ENCODE data around the gene AGO4.

AGO4 gene

DNA sequence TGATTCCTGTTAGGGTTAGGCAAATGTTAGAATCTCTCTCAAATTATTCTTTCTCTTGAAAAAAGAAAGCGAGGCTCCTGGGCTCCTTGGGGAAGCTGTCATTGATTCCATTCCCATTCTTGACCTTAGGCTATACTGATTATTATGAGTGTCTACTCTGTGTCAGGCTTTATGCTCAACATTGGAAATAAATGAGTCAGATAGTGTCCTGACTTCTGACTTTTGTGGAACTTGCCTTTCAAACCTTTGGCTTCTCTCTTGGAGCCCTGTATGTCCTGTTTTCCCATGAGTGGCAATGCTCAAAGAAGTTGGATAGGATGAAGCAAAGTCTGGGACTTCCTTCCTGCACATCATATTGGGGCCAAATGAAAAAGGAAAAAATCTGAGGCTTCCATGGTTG, 86.8 kb downstream of the AGO4 start:
- DNase-seq (ENCODE audit: low read depth) = no peak

DNA sequence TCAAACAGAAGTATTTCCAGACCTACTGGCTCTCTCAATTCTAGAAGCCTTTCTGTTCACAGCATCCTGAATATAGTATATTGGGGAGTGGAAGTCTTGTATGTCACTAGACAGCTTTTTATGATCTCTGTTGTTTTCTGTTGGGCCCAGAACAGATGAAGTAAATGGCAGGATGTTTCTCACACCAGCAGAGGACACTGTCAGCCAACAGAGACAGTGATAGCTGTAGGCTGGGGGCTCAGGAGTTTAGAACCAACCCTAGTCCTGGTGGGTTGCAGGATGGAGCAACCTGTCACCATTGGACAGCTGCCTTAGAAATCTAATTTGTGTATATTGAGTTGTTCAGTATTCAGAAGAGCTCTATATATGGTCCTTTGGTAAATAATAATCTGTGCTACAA, 92.1 kb downstream of the AGO4 start:
- DNase-seq (ENCODE audit: low read depth) = no peak

DNA sequence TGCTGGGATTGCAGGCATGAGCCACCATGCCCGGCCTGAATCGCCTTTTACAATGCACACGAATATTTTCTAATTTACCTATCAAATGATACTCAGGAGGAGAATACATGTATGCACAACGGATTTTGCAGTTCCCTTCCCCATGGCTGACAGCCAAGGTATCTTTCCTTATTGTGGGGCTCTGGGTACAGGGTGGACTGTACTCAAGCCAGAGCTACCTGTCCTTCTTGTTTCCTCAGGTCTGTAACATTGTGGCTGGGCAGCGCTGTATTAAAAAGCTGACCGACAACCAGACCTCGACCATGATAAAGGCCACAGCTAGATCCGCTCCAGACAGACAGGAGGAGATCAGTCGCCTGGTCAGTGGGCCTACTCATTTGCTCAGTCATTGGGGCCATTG, 93.4 kb downstream of the AGO4 start:
- no peak for DNase-seq (ENCODE audit: low read depth)

DNA sequence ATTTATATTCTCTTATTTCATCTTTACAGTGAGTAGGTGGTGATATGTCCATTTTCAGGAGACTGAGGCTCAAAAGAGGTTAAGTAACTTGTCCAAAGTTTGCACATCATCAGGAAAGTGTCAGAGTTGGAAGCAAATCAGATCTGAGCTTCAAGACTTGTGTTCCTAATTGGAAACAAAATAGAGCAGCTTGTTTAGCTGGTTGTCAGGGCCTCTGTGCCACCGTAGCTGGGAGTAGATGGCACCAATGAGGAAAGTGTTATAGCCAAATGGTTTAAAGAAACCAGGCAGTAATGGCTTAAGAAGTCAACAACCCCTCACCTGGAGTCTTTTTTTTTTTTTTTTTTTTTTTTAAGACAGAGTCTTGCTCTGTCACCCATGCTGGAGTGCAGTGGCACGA, 94.9 kb downstream of the AGO4 start:
- DNase-seq (ENCODE audit: low read depth) = no peak

Data from non-pigmented ciliary epithelial cell (primary cell).